ENCODE data around the gene PIM1. TPM values are rescaled to one million over a fixed set of nuclear protein-coding genes. Genes with fewer than 3 reads are reported as not detected.
"Not testable (repeated sequence)": the region's sequence is repeated elsewhere in the genome, so short reads cannot be mapped to it uniquely, and the experiment has no call there.

The PIM1 gene
- total RNA-seq, 1 experiment from 2014 or later, result 18.6 TPM

GRCh38 chr6:37182736-37183590, 13.0 kb downstream of the PIM1 start:
- H3K36me3 Mint-ChIP-seq (ENCODE audit: insufficient read depth, unreplicated experiment), result no peaks in the 10 kb centered on the region
- H3K9me3 Mint-ChIP-seq (ENCODE audit: low read depth, unreplicated experiment), result peaks cover 2% of the 10 kb centered on the region
- TF ChIP-seq, protein P1, sequence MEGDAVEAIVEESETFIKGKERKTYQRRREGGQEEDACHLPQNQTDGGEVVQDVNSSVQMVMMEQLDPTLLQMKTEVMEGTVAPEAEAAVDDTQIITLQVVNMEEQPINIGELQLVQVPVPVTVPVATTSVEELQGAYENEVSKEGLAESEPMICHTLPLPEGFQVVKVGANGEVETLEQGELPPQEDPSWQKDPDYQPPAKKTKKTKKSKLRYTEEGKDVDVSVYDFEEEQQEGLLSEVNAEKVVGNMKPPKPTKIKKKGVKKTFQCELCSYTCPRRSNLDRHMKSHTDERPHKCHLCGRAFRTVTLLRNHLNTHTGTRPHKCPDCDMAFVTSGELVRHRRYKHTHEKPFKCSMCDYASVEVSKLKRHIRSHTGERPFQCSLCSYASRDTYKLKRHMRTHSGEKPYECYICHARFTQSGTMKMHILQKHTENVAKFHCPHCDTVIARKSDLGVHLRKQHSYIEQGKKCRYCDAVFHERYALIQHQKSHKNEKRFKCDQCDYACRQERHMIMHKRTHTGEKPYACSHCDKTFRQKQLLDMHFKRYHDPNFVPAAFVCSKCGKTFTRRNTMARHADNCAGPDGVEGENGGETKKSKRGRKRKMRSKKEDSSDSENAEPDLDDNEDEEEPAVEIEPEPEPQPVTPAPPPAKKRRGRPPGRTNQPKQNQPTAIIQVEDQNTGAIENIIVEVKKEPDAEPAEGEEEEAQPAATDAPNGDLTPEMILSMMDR (IDR thresholded peaks at IDR 0.05; ENCODE audit: unreplicated experiment), result no peak
- BruUV-seq (replicated peaks), result no TSS peak
- no peak overlapping the region for H3K27ac Mint-ChIP-seq (ENCODE audit: unreplicated experiment)
- no peak for DNase-seq
- CTCF ChIA-PET, result interaction anchor here (0.7 kb wide), 1 partner anchor 9 kb away, joined by 3 read pairs; no protein-coding TSS in a partner anchor
- intact Hi-C loops (cut with micrococcal nuclease; ENCODE audit: unreplicated experiment), result no loop called here
- no peaks in the 10 kb centered on the region for H3K4me1 Mint-ChIP-seq (ENCODE audit: low read depth, unreplicated experiment)
- no peak overlapping the region for H3K4me3 Mint-ChIP-seq (ENCODE audit: low read depth, unreplicated experiment)
- peaks cover 19% of the 10 kb centered on the region for H3K27me3 Mint-ChIP-seq (ENCODE audit: unreplicated experiment)

DNA sequence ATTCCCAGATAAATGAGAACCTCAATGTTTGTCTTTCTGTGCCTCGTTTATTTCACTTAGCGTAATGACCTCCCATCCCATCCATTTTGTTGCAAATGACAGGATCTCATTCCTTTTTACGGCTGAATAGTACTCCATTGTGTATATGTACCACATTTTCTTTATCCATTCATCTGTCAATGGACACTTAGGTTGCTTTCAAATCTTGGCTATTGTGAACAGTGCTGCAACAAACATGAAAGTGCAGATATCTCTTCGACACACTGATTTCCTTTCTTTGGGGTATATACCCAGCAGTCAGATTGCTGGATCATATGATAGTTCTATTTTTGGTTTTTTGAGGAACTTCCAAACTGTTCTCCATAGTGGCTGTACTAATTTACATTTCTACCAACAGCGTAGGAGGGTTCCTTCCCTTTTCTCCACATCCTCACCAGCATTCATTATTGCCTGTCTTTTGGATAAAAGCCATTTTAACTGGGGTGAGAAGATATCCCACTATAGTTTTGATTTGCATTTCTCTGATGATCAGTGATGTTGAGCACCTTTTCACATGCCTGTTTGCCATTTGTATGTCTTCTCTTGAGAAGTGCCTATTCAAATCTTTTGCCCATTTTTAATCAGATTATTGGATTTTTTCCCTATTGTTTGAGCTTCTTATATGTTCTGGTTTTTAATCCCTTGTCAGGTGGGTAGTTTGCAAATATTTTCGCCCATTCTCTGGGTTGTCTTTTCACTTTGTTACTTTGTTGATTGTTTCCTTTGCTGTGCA, 16.2 kb downstream of the PIM1 start:
- H3K9me3 Mint-ChIP-seq (ENCODE audit: low read depth, unreplicated experiment); H3K36me3 Mint-ChIP-seq (ENCODE audit: insufficient read depth, unreplicated experiment); BruUV-seq (replicated peaks); DNase-seq; H3K4me3 Mint-ChIP-seq (ENCODE audit: low read depth, unreplicated experiment); intact Hi-C loops (cut with micrococcal nuclease; ENCODE audit: unreplicated experiment); H3K27ac Mint-ChIP-seq (ENCODE audit: unreplicated experiment); H3K4me1 Mint-ChIP-seq (ENCODE audit: low read depth, unreplicated experiment): not testable (repeated sequence)
- peaks cover 19% of the 10 kb centered on the region for H3K27me3 Mint-ChIP-seq (ENCODE audit: unreplicated experiment)
- CTCF ChIA-PET, result interaction anchor here (0.7 to 1.5 kb wide), 2 partner anchors 127 to 168 kb away, joined by 4 to 6 read pairs; no protein-coding TSS in a partner anchor

GRCh38 chr6:37187321-37188022, 17.5 kb downstream of the PIM1 start:
- H3K9me3 Mint-ChIP-seq (ENCODE audit: low read depth, unreplicated experiment), result peaks cover 2% of the 10 kb centered on the region
- no TSS peak for BruUV-seq (replicated peaks)
- H3K27ac Mint-ChIP-seq (ENCODE audit: unreplicated experiment), result no peak overlapping the region
- no peak overlapping the region for H3K4me3 Mint-ChIP-seq (ENCODE audit: low read depth, unreplicated experiment)
- no peaks in the 10 kb centered on the region for H3K4me1 Mint-ChIP-seq (ENCODE audit: low read depth, unreplicated experiment)
- TF ChIP-seq, protein P1 (IDR thresholded peaks at IDR 0.05; ENCODE audit: unreplicated experiment), result no peak
- CTCF ChIA-PET, result interaction anchor here (0.7 to 1.5 kb wide), 4 partner anchors 11 to 169 kb away, joined by 4 to 14 read pairs (median 6); no protein-coding TSS in a partner anchor
- DNase-seq, result no peak
- intact Hi-C loops (cut with micrococcal nuclease; ENCODE audit: unreplicated experiment), result no loop called here
- no peaks in the 10 kb centered on the region for H3K36me3 Mint-ChIP-seq (ENCODE audit: insufficient read depth, unreplicated experiment)
- peaks cover 19% of the 10 kb centered on the region for H3K27me3 Mint-ChIP-seq (ENCODE audit: unreplicated experiment)

- intact Hi-C loops (cut with micrococcal nuclease; ENCODE audit: unreplicated experiment), result no loop called here
- Mint-ChIP-seq H3K4me1 (ENCODE audit: low read depth, unreplicated experiment) (no peaks in the 10 kb centered on the region), H3K9me3 (ENCODE audit: low read depth, unreplicated experiment) (peaks cover 2% of the 10 kb centered on the region), H3K27me3 (ENCODE audit: unreplicated experiment) (peaks cover 19% of the 10 kb centered on the region), H3K36me3 (ENCODE audit: insufficient read depth, unreplicated experiment) (no peaks in the 10 kb centered on the region), H3K4me3 (ENCODE audit: low read depth, unreplicated experiment) (no peak overlapping the region), H3K27ac (ENCODE audit: unreplicated experiment) (no peak overlapping the region)
- CTCF ChIA-PET, result interaction anchor here (1.2 kb wide), 1 partner anchor 160 kb away, joined by 6 read pairs; no protein-coding TSS in a partner anchor
- DNase-seq, result no peak
- TF ChIP-seq, protein P1 (IDR thresholded peaks at IDR 0.05; ENCODE audit: unreplicated experiment), result no peak
- BruUV-seq (replicated peaks), result no TSS peak
These were observed 19.1 kb downstream of the PIM1 start for GRCh38 chr6:37188962-37189510.
